D721Med (cell line): ENCODE data around the gene TRNAU1AP.
"Not testable (repeated sequence)": the region's sequence is repeated elsewhere in the genome, so short reads cannot be mapped to it uniquely, and the experiment has no call there.

Experiments used
- DNase-seq: peaks from one replicate; pipeline ENCODE4 v3.0.0; 2011; ENCODE audit warnings: low spot score; ENCODE audit not compliant: insufficient read length
- FAIRE-seq: peaks from 2 replicates; lab custom pipeline; 2011; peaks lifted over from hg19 to GRCh38; lab: Jason Lieb, UNC
- CTCF ChIP-seq: IDR thresholded peaks from 2 replicates; pipeline ENCODE4 v1.5.1; 2012; ENCODE audit warnings: mild to moderate bottlenecking, control low read depth; ENCODE audit not compliant: insufficient read depth; ENCODE audit errors: missing control alignments

Gene TRNAU1AP

GRCh38 chr1:28592321-28593071, 39.6 kb downstream of the TRNAU1AP start:
- no peak for FAIRE-seq
- DNase-seq = no peak
- TF ChIP-seq CTCF = no peak

- not testable (repeated sequence) for DNase-seq, FAIRE-seq
Observed at GRCh38 chr1:28593988-28594356, 41.1 kb downstream of the TRNAU1AP start.

GRCh38 chr1:28594686-28595411, 42.0 kb downstream of the TRNAU1AP start:
- not testable (repeated sequence) for FAIRE-seq

GRCh38 chr1:28595412-28596191, 42.7 kb downstream of the TRNAU1AP start:
- TF ChIP-seq CTCF = no peak
- DNase-seq = no peak
- no peak for FAIRE-seq

More at GRCh38 chr1:28594686-28595411, 42.0 kb downstream of the TRNAU1AP start:
- DNase-seq = not testable (repeated sequence)

- not testable (repeated sequence) for FAIRE-seq, DNase-seq
Observed at GRCh38 chr1:28596276-28596675, 43.4 kb downstream of the TRNAU1AP start.

- TF ChIP-seq CTCF = no peak
- FAIRE-seq = no peak
- DNase-seq = no peak
Observed at GRCh38 chr1:28601696-28602095, 48.8 kb downstream of the TRNAU1AP start.

- no peak for DNase-seq
- peak; percentile 81 for TF ChIP-seq CTCF
- FAIRE-seq = no peak
Observed at GRCh38 chr1:28602536-28603439, 49.9 kb downstream of the TRNAU1AP start.

- TF ChIP-seq CTCF = no peak
- FAIRE-seq (no peak), DNase-seq (no peak)
Observed at GRCh38 chr1:28604411-28604810, 51.5 kb downstream of the TRNAU1AP start.
